Effector memory CD4-positive, alpha-beta T cell (primary cell): ENCODE data around the gene EMX2.

Source experiments
- DNase-seq, 3 donors: peaks; one replicate each; pipeline ENCODE4 v3.0.0-alpha.2; 2020
- H3K27ac ChIP-seq: 2 replicates; pipeline ENCODE4 v1.7.0; 2013; ENCODE audit warnings: mild to moderate bottlenecking, low read length, moderate library complexity; ENCODE audit not compliant: insufficient read depth, poor library complexity, severe bottlenecking
- H3K27me3 ChIP-seq: replicated peaks from 2 replicates; pipeline ENCODE4 v1.7.0; 2013; ENCODE audit warnings: mild to moderate bottlenecking, low read length; ENCODE audit not compliant: insufficient read depth, control insufficient read depth, poor library complexity, severe bottlenecking
- H3K36me3 ChIP-seq: 2 replicates; pipeline ENCODE4 v1.7.0; 2013; ENCODE audit warnings: mild to moderate bottlenecking, low read length, moderate library complexity; ENCODE audit not compliant: control insufficient read depth, insufficient read depth
- H3K4me1 ChIP-seq: 2 replicates; pipeline ENCODE4 v1.7.0; 2013; ENCODE audit warnings: low read length, mild to moderate bottlenecking; ENCODE audit not compliant: control insufficient read depth, insufficient read depth, poor library complexity, severe bottlenecking
- H3K4me3 ChIP-seq: 2 replicates; pipeline ENCODE4 v1.7.0; 2013; ENCODE audit warnings: low read length, low read depth, mild to moderate bottlenecking; ENCODE audit not compliant: insufficient read depth, poor library complexity, severe bottlenecking
- H3K9me3 ChIP-seq: 2 replicates; pipeline ENCODE4 v1.7.0; 2013; ENCODE audit warnings: mild to moderate bottlenecking, low read length, moderate library complexity; ENCODE audit not compliant: control insufficient read depth

Gene EMX2

GRCh38 chr10:117531371-117532002 is 11.1 kb upstream of the EMX2 start:
- Histone ChIP-seq H3K36me3 (no peaks in the 10 kb centered on the region), H3K4me3 (no peak overlapping the region), H3K27ac (no peak overlapping the region), H3K4me1 (no peaks in the 10 kb centered on the region), H3K27me3 (peaks cover 19% of the 10 kb centered on the region), H3K9me3 (no peaks in the 10 kb centered on the region)
- DNase-seq, result no peak

DNA sequence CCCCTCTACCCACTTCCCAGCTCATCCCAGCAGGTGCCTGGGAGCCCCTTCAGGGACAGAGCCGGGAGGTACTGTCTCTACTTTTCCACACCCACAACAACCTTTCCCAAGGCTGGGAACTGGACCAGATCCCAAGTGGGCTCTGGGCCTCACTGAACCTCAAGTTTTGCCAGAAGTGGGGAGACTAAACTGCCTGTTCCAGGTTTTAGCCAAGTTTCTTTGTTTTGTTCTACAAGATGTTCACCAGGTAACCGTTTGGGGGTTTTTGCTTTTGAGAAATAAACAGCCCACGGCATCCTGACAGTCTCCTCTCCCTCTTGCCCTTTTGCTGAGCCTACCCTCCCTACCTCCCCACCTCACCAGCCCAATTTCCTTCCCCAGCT is 10.6 kb upstream of the EMX2 start:
- H3K36me3 ChIP-seq, result no peaks in the 10 kb centered on the region
- H3K9me3 ChIP-seq, result no peaks in the 10 kb centered on the region
- no peak overlapping the region for H3K4me3 ChIP-seq
- peaks cover 24% of the 10 kb centered on the region for H3K27me3 ChIP-seq
- no peaks in the 10 kb centered on the region for H3K4me1 ChIP-seq
- H3K27ac ChIP-seq, result no peak overlapping the region
- DNase-seq, result no peak

DNA sequence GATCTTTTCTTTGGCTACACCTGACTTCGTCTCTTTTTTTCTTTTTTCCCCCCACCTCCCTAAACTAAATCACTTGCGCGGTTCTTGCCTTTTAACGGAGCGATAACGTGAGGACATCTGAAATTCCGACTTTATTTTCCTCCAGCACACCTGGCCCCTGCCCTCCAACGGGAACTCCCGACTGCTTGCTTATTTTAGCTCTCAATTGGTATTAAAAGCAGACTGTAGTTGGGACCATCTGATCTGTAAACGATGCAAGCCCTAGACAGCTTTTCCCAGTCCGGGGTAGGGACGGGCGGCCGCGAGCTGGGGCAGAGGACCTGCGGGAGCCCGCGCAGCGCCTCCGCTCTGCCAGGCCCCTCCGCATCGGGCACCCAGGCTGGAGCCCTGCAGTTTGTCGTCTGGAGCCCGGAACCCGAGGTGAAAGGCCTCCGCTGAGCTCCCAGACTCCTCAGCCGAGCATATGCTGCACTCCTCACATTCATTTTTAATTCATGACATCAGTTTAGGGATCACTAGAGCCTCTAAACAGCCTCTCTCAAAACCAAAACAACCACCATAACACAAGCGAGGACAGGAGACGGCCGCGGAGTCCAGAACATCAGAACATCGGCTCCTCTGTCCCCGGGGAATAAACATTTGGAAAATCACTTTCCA is 10.0 kb upstream of the EMX2 start:
- Histone ChIP-seq H3K36me3 (no peaks in the 10 kb centered on the region), H3K27me3 (peaks cover 29% of the 10 kb centered on the region), H3K27ac (no peak overlapping the region), H3K4me3 (no peak overlapping the region), H3K4me1 (peaks cover 3% of the 10 kb centered on the region), H3K9me3 (no peaks in the 10 kb centered on the region)
- no peak for DNase-seq

DNA sequence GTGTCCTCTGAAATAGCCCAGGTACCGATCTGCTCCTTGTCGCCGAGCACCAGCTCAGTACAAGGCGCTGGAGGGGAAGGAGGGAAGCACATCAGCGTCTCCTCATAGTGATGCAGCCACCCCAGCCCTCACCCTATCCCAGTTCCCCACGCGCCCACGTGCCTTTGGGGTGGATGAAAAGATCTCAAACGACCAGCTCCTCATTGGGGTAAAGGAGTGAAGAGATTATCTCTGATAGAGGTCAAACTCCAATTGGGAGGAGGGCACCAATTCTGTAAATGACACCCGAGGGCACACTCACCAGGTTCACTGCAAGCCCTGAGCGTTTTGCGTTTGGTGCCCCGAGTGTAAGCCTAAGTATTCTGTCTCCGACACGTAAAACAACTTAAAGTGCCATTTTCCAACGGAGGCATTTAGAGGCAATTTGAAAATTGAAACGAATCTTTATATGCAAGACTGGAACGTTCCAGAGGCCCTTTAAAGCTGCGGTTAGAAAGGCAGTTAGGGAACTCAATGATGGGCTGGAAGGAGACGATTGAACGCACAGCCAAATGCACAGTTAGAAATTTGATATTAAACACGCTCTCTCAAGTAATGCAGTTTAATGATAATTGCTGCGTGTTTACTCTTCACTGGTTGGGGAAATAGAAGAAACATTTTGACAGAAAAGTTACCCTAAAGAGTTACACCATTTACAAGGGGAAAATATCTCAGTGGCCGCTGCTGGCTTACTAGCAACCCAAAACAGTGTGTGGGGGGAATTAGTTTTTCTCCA is 8.9 kb upstream of the EMX2 start:
- Histone ChIP-seq H3K4me3 (no peak overlapping the region), H3K27me3 (peaks cover 34% of the 10 kb centered on the region), H3K36me3 (no peaks in the 10 kb centered on the region), H3K27ac (no peak overlapping the region), H3K9me3 (no peaks in the 10 kb centered on the region), H3K4me1 (peaks cover 3% of the 10 kb centered on the region)
- DNase-seq, result no peak

GRCh38 chr10:117534321-117535297 is 7.9 kb upstream of the EMX2 start:
- no peak overlapping the region for H3K27ac ChIP-seq
- peaks cover 35% of the 10 kb centered on the region for H3K27me3 ChIP-seq
- H3K4me3 ChIP-seq, result no peak overlapping the region
- DNase-seq, result no peak
- H3K9me3 ChIP-seq, result no peaks in the 10 kb centered on the region
- no peaks in the 10 kb centered on the region for H3K36me3 ChIP-seq
- peaks cover 3% of the 10 kb centered on the region for H3K4me1 ChIP-seq

DNA sequence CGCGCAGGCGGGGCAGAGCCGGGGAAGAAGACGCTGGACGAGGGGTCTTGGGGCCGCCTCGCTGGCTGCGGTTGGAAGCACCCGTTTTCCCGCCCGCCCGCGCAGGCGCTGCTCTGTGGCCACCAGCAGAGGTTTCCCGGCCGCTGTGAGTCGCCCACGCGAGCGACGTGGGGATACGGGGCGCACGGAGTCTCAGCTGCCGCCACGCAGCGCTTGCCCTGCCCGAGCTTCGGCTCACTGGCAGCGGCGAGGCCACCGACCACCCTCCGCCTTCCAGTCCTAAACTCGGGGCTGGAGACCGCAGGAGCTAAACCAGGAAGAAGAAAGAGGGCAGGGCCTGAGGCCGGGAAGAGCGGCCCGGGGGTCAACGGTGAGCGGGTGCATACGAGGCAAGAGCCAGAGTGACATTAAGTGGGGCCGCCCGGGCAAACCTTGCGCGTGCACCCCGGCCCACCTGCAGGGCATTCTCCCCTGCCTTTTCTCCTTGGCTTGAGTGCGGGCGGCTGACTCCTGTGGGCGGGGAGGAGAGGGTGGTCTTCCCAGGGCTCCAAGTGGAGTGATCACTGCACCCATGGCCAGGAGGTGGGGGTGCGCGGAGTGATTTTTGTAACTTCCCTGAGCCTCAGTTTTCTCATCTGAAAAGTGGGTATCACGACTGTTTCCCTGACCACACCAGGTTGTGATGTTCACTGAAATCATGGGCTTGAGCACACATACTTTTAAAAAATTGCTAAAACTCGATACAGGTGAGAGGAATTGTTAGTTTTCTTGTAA is 7.1 kb upstream of the EMX2 start:
- Histone ChIP-seq H3K9me3 (no peaks in the 10 kb centered on the region), H3K4me3 (no peak overlapping the region)

DNA sequence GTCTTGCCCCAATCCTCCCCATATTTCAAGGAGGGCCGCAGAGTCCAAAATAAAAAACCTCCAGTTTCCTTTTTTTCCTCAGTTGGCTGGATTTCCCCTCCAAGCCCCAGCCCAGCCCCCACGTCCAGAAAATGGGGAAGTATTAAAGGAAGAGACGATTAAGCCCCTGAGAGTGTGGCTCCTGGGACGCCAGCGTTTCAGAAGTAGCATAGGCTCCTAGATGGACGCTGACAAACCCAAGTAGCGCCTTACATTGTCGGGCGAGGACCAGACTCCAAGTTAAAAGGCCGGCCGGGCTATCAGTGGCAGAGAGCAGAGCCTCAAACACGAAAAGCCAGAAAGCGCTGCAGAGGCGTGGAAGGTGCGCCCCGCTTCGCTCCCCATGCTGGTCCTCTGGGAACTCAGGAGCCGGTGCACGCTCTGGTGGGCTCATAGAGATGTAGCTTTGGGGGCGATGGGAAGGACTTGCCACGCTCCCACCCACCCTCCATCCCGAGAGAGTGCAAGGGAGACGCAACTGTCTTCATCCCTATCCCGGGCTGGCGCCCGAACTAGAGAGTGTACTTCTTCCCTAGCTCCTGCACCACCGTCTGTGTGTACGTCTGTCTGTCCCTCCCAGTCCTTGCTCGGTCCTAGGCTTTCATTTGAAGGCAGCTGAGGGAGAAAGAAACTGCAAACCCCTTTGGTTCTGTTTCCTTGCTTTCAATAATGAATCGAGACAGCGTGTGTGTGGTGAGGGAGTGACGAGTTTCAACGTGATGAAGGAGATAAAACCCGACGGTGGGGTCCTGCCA is 6.3 kb upstream of the EMX2 start:
- DNase-seq, result no peak
- Histone ChIP-seq H3K27ac (no peak overlapping the region), H3K27me3 (peaks cover 44% of the 10 kb centered on the region), H3K4me3 (no peak overlapping the region), H3K36me3 (no peaks in the 10 kb centered on the region), H3K9me3 (no peaks in the 10 kb centered on the region), H3K4me1 (peaks cover 3% of the 10 kb centered on the region)

More for the DNA sequence above, 7.1 kb upstream of the EMX2 start:
- no peak for DNase-seq
- peaks cover 41% of the 10 kb centered on the region for H3K27me3 ChIP-seq
- no peak overlapping the region for H3K27ac ChIP-seq
- H3K36me3 ChIP-seq, result no peaks in the 10 kb centered on the region
- H3K4me1 ChIP-seq, result peaks cover 3% of the 10 kb centered on the region

- Histone ChIP-seq H3K27ac (no peak overlapping the region), H3K9me3 (no peaks in the 10 kb centered on the region), H3K4me1 (peaks cover 3% of the 10 kb centered on the region), H3K4me3 (no peak overlapping the region), H3K36me3 (no peaks in the 10 kb centered on the region), H3K27me3 (peaks cover 45% of the 10 kb centered on the region)
- DNase-seq, result no peak
Observed at GRCh38 chr10:117536866-117537435, 5.6 kb upstream of the EMX2 start.
